8988T (cell line): Measurements from ENCODE around the gene E2F6.
"Not testable (repeated sequence)": the region's sequence is repeated elsewhere in the genome, so short reads cannot be mapped to it uniquely, and the experiment has no call there.

Experiments used
- DNase-seq: peaks from one replicate; pipeline ENCODE4 v3.0.0; 2011

E2F6 gene

DNA sequence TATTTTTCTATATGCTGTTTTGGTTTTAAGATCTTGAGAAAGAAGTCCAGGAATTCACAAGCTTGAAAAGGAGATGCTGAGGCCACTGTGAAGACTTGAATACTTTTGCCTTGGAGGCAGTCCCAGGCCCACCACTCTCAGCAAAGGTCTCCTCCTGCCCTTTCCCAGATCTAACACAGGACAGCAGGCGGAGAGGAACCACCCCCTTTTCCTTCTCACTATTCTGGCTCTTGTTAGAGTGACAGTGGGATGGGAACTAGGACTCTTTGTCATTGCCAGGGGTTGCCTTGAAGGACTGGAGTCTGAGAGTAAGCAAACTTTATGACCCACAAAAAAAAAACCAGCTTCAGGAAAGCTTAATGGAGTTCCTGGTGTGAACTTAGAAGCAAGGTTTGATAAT, 54.7 kb downstream of the E2F6 start:
- no peak for DNase-seq

DNA sequence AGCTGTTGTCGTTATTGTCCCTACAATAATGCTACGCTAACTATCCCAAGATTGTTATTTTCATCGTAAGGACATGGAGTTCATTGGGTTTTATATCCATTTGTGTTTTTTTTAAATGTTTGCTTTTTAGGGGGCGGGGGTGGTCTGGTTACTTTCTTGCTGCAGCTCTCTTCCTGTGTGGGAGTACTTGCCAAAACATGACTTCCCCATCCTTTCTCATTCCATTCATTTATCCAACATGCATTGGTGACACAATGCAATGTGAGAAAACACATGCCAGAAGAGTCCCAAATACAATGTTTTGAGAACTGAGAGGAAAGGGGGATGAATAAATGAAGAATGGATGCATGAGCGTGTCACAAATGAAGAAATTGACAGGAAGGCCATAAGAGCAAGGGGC, 55.9 kb downstream of the E2F6 start:
- no peak for DNase-seq

DNA sequence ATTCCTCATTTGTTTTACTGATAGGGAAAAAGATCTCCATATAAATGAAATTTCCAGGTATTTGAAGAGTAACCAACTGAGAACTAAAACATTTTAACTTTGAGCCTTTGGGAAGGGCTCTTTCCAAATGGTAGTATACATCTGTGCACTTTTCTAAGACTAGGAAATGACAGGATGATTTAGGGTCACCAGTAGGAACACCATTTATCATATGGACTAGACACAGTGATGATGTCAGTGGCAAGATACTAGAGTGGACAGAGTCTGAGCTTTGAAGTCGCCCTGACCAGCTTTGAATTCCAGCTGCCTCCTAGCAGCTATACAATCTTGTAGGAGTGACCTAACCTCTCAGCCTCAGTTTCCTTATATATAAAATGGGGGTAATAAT, 56.4 kb downstream of the E2F6 start:
- no peak for DNase-seq

DNA sequence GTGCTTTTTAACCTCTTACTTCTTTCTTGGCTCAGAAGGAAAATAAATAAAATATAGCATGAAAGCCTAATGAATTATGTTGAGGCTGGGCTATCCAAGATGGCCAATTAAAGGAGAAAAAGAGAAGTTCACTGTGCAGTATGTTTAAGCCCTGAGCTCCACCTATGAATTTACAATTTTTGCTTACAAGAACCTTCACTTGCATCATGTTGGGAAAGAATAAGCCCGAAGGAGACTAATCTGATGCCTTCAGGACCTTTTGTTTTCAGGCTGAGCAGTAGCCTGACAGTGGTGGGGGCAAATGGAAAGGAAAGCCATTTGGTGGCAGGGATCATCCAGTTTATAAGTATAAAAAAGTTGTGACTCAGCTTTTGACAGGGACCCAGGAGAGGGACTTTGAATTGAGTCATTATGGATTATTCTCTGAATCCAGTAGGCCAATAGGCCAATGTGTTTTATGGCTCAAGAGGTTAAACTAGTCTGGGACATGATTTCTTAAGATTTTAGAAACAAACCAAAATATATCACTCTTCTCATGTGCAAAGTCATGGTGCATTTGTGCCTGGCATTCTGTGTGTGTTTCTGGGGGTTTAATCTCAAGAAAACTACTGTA, 56.9 kb downstream of the E2F6 start:
- DNase-seq, result no peak

DNA sequence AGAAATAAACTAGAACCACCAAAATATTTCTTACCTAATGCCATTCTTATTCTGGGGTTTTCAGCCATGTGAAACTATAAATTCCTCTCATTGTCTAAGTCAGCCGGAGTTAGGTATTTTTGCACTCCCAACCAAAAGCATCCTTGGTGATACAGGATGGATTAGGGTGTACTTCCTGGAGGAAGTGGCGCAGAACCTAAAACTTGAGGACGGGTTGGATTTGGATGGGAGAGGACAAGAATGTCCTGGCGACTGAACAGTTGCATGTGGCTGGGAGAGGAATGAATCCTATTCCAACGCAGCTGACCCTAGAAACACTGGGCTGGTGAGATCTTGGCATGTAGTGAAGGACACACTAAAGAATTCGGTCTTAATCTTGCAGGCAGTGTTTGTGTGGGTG, 58.5 kb downstream of the E2F6 start:
- DNase-seq, result no peak

DNA sequence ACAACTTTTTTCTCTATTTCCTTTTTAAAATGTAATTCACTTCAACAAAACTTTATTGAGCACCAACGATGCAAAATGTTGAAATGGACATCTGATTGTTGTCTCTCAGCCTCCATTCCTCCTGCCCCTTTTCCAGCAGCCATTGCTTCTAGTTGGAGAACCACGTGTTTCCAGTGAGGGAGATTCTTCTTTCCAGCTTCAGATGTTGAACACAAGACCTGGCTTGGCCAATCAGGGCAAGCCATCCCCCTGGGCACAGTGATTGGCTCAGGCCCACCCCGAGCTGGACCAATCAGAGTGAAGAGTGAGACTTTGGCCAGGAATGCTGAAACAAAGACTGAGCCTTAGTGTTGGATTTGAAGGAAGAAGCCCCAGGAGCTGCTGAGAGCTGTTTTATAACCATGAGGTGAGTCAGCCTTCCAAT, 59.0 kb downstream of the E2F6 start:
- no peak for DNase-seq

DNA sequence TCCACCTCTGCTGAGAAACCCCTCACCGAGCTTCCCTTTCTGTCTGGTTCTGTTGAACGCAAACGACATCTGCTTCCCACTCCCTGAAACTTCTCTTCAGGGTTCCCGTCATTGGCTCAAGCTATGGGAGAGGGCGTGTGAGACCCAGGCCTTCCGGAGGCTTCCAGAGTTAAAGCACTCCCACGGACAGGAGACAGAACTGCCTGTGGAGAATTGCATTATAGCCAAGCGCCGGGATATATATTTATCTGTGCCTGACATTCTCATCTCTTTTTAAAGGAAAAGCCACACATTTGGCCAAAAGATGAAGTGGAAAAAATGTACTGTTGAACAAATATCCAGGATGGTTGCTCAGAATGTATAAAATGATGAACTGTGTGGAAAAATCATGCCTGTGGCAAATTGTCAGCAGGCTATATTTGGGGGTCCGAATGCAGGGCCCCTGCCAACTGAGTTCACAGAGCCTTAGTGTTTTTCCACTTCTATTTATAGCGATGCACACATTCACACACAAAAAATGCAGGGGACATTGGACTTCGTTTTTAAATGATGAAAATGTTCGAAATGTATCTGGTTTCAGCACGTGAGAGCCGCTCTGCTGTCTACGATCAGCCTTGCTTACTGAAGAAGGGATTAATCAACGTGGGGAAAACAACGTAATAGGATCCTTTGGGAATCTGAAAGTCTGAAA, 59.5 kb downstream of the E2F6 start:
- no peak for DNase-seq

DNA sequence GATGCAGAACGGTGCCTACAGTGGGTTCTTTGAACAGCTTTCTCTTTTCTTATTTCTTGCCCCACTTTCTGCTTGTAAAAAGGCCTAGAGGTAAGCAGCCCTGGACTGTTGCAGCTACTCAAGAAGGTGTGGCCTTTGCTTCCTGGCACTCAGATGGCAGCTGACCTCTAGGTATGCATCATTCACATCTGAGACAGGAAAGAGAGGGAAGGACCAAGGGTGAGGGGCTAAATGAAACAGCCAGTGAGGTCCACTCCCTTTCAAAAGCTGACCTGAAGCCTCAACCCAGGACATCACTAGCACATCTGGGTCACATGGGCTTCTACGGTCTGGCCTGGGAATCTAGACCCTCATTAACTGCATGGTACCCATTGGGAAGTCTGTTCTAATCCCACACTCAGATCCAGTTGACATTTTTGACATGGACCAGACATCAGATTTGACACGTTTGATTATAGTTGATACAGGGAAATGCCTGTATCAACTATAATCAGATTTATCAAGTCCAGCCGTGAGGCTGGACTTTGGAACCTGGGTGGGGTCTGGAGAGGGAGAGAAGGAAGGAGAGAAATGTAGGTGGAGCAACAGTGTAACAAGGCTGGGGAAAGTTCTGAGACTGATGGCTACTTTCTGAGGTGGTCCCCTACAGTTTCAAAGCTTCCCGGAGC, 60.2 kb downstream of the E2F6 start:
- DNase-seq, result no peak

DNA sequence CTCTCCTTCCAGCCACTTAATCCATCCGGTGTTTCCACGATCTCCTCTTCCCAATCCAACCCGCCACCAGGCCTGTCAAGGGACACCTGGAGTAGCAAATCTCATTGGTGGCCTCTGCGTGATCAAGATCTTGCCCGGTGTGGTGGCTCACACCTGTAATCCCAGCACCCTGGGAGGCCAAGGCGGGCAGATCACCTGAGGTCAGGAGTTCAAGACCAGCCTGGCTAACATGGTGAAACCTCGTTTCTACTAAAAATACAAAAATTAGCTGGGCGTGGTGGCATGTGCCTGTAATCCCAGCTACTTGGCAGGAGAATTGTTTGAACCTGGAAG, 60.9 kb downstream of the E2F6 start:
- DNase-seq, result not testable (repeated sequence)

DNA sequence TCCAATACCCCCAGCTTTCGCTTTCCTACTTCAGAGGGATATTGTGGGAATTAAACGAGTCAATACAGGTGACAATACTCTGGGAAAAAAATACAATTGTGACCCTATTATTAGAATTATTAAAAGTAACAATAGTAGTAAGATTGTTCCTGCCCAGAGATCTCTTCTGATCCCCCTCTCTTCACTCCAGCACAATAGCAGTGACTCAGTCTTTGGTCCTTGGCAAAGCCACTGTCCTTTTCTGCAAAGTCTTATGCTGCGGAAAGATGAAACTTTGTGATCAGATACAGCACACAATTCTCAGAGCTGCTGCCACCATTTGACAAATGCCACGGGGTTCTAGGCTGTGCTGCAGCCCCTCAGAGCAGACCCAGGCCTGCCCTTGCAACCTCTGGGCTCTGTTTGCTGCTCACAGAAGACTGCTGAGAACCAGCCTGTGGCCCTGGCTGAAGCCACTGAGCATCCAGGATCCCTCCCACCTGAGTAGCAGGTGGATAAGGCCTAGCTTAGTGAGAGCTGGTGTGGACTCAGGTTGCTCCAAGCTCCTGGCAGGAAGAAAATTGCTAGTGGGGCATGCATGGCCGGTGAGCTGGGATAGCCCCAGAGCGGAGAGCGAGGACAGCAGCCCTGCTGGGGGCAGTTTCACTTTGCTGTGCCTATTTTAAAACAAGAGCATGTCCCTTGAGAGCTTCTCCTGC, 61.4 kb downstream of the E2F6 start:
- no peak for DNase-seq

DNA sequence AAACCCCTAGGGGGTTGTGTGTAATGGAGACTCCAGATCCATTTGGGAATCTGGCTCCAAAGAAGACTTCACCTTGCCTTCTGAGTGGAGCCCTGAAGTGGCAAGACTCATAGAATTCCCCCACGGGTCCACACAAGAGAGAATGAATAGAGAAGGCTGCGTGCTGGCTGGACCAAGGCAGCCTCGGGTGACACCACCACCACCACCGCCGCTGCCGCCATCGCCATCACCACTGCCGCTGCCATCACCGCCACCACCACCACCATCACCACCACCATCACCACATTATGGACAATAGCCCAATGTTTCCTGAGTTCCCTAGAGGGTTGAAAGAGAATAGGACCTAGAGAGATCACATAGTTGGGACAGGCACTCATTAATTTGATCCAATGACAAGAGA, 63.5 kb downstream of the E2F6 start:
- DNase-seq, result no peak

DNA sequence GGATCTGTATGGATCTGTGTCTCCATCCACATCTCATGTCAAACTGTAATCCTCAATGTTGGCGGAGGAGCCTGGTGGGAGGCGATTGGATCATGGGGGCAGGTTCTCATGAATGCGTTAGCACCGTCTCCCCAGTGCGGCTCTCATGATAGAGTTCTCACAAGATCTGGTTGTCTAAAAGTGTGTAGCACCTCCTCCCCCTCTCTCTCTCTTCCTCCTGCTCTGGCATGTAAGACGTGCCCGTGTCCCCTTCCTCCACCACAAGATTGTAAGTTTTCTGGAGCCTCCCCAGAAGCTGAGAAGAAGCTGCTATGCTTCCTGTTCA, 66.6 kb downstream of the E2F6 start:
- DNase-seq, result no peak

DNA sequence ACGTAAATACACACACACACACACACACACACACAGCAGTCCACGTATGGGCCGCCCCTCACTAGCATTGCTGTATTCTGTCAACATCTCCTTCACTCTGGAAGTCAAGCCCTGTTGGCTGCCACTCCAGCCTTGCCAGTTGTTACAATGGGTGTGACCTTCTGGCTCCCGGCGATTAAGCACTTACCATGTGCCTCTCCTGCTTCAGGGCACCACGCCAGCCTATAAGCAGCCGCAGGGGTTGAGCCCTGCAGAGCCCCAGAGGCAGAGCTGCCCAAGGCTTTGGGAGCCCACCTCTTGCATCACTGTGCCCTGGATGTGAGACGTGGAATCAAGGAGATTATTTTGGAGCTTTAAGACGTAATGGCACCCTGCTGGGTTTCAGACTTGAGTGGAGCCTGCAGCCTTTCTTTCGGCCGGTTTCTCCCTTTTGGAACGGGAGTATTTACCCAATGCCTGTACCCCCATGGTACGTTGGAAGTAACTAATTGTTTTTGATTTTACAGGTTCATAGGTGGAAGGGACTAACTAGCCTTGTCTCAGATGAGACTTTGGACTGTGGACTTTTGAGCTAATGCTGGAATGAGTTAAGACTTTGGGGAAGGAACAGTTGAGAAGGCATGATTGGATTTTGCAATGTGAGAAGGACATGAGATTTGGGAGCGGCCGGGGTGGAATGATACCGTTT, 67.1 kb downstream of the E2F6 start:
- DNase-seq, result no peak

DNA sequence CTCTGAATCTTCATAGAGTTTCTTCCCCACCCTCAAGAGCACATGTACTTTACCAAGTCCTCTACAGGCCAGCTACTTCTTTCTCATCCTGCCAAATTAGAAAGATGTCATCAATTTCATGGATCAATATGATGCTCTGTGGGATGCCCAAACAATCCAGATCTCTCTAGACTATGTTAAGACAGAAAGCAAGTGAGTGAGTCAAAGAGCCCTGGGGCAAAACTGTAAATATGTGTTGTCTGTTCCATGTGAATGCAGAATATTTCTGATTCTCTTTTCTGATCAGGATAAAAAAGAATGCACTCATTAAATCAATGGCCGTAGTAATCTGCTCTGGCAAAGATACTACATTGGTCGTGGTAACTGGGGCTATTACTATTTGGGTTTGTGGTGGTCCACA, 68.4 kb downstream of the E2F6 start:
- no peak for DNase-seq

DNA sequence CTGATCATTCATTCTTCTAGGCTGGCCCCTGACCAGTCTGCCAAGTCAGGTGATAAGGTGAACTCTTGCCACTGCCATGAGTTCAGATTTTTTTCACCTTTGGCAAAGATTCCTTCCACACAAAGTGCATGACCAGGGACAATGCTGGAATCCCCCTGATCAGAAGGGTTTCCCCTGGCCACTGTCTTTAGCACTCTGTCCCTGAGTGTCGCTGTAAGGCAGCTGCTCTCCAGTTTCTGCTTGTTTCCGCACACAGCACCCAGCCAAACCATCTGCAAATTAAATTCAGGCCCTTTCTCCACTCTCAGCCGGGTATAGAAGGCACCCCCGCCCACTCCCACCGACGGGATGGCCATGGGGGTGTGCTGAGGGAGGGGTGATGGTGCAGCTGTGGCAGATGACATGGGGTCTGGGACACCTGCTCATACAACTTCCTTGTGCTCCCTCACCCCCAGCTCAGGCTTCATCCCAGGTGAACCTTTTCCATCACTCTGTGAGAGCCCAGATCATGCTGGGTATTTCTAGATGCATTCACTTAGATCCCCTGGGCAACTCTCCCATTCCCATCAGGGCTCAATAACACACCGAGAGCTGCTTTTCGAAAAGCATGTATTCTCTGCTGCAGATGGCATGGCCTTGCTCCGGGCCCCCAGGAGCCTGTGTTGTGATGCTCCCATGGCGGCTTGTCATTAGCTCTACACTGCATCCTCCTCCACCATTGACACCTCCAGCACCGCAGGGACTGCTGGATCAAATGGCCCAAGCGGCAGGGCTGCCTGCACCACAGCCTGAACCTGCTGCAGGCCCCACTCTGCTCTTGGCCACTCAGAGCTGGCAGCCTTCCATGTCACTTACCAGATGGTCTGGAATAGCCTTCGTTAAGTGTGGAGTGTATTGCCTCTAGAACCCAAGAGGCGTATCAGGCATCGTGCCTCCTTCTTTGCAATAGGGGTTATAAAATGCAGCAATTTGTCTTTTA, 69.2 kb downstream of the E2F6 start:
- no peak for DNase-seq

DNA sequence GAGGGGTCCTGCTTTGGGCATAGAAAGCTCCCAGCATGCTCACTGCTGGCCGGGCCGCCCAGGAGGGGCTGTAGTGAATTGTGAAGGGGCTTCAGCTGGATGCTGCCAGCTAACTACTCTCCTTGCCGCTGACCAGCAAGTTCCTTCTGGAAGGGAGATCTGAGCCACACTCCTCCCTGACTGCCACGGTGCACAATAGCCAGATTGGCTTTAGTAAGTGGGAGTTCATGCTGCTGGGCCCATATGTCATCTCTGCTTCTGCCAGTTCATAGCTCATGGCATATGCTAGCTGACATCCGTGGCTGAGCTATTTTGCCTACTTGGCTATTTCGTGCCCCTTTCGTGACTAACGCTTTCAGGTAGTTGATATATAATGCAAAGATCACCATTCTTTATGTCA, 69.9 kb downstream of the E2F6 start:
- DNase-seq, result no peak

DNA sequence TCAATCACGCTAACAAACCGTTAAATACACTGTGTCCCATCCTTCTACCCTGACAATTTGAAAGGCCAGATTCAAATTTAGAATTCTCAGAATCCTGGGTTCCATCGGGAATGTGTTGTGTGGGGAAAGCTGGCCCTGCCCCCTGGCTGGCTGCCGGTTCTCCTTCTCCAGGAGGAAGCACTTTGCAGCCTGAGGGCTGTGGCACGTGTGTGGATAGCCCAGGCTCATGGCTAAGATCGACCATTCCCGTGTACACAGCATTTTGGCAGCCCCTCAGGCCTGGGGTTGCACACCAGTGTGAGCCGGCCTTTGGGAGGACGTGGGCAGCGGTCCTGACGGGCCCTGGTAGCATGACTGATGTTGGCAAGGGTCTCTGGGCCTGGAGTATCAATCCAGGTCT, 70.6 kb downstream of the E2F6 start:
- DNase-seq, result no peak
